IMR-90 (cell line): ENCODE data around the gene SEMA5A. TPM values are rescaled to one million over a fixed set of nuclear protein-coding genes. Genes with fewer than 3 reads are reported as not detected.
A peak's percentile ranks its signal among the peaks of the same experiment; 100 is the strongest.

Source experiments
- ATAC-seq: fragments of 200-7000 bp; cut with Tn5 transposase; 2 replicates; pipeline ENCODE4 v1.9.1; 2020; ENCODE audit warnings: low read depth, mild to moderate bottlenecking, moderate library complexity
- BruUV-seq: library from RNA; stranded (reverse); fragments of 400-500 nt; replicated peaks from 2 replicates; lab custom pipeline; 2021; lab: Mats Ljungman, UMichigan
- CTCF ChIA-PET: fragments of 300-600 bp; formaldehyde crosslinking; extraction: SDS; loops from one replicate; lab custom pipeline; 2021; ENCODE audit warnings: antibody characterized with exemption; lab: Yijun Ruan, JAX
- POLR2A ChIA-PET: fragments of 300-600 bp; sonication (Branson Sonifier 250); formaldehyde crosslinking; loops from one replicate; lab custom pipeline; 2022; ENCODE audit warnings: antibody characterized with exemption; ENCODE audit not compliant: unreplicated experiment; lab: Charles Lee
- DNase-seq: peaks from one replicate; pipeline ENCODE4 v3.0.0; 2013
- H2AFZ ChIP-seq: replicated peaks from 2 replicates; pipeline ENCODE3; 2013; ENCODE audit warnings: low read length, mild to moderate bottlenecking; ENCODE audit not compliant: poor library complexity
- H2AK5ac ChIP-seq: 2 replicates; pipeline ENCODE4 v1.6.1; 2013; ENCODE audit warnings: low read depth, low read length, inconsistent platforms
- H2AK9ac ChIP-seq: replicated peaks from 2 replicates; pipeline ENCODE3; 2013; ENCODE audit warnings: mild to moderate bottlenecking, low read depth, low read length, moderate library complexity; ENCODE audit not compliant: poor library complexity
- H2BK120ac ChIP-seq: 2 replicates; pipeline ENCODE4 v1.6.1; 2013; ENCODE audit warnings: low read depth, low read length, inconsistent platforms
- H2BK15ac ChIP-seq: 3 replicates; pipeline ENCODE4 v1.6.1; 2013; ENCODE audit warnings: low read depth, low read length, inconsistent platforms
- H2BK20ac ChIP-seq: 2 replicates; pipeline ENCODE4 v1.6.1; 2013; ENCODE audit warnings: low read depth, mild to moderate bottlenecking, inconsistent platforms, low read length, moderate library complexity
- H2BK5ac ChIP-seq: 2 replicates; pipeline ENCODE4 v1.6.1; 2013; ENCODE audit warnings: mild to moderate bottlenecking, low read depth, low read length, inconsistent platforms; ENCODE audit not compliant: poor library complexity, severe bottlenecking
- H3K14ac ChIP-seq: replicated peaks from 2 replicates; pipeline ENCODE4 v1.6.1; 2013; ENCODE audit warnings: low read depth, low read length, inconsistent platforms
- H3K18ac ChIP-seq: 2 replicates; pipeline ENCODE4 v1.6.1; 2013; ENCODE audit warnings: low read depth, low read length, control low read depth
- H3K23ac ChIP-seq: 2 replicates; pipeline ENCODE4 v1.6.1; 2013; ENCODE audit warnings: low read depth, low read length, inconsistent platforms
- H3K27ac ChIP-seq: 2 replicates; pipeline ENCODE4 v1.5.1; 2013; ENCODE audit warnings: mild to moderate bottlenecking, control low read depth, low read length; ENCODE audit not compliant: insufficient read depth
- H3K27me3 ChIP-seq: 2 replicates; pipeline ENCODE4 v1.6.1; 2013; ENCODE audit warnings: low read length; ENCODE audit not compliant: control insufficient read depth, insufficient read depth
- H3K36me3 ChIP-seq: 2 replicates; pipeline ENCODE4 v1.6.1; 2013; ENCODE audit warnings: low read length, mixed read lengths; ENCODE audit not compliant: control insufficient read depth, insufficient read depth
- H3K4ac ChIP-seq: 2 replicates; pipeline ENCODE4 v1.6.1; 2013; ENCODE audit warnings: low read depth, low read length, inconsistent platforms
- H3K4me1 ChIP-seq: 2 replicates; pipeline ENCODE4 v1.6.1; 2013; ENCODE audit warnings: low read length, mixed read lengths; ENCODE audit not compliant: control insufficient read depth, insufficient read depth
- H3K4me2 ChIP-seq: 2 replicates; pipeline ENCODE4 v1.6.1; 2013; ENCODE audit warnings: low read depth, mild to moderate bottlenecking, control low read depth, low read length, moderate library complexity
- H3K4me3 ChIP-seq: 2 replicates; pipeline ENCODE4 v1.5.1; 2013; ENCODE audit warnings: low read depth, mild to moderate bottlenecking, control low read depth, low read length, moderate library complexity; ENCODE audit not compliant: insufficient read depth
- H3K56ac ChIP-seq: 2 replicates; pipeline ENCODE4 v1.6.1; 2013; ENCODE audit warnings: low read length, inconsistent platforms; ENCODE audit not compliant: insufficient read depth; ENCODE audit errors: extremely low read depth
- H3K79me1 ChIP-seq, 2 experiments: 2 replicates each; pipeline ENCODE4 v1.6.1; 2013; ENCODE audit warnings: low read length in 2 of 2, inconsistent platforms in 1 of 2, low read depth in 1 of 2
- H3K9ac ChIP-seq: 2 replicates; pipeline ENCODE4 v1.6.1; 2013; ENCODE audit warnings: low read depth, low read length, control low read depth
- H3K9me1 ChIP-seq: 2 replicates; pipeline ENCODE4 v1.6.1; 2013; ENCODE audit warnings: low read length, inconsistent platforms; ENCODE audit not compliant: insufficient read depth
- H3K9me3 ChIP-seq: 2 replicates; pipeline ENCODE4 v1.6.1; 2013; ENCODE audit warnings: low read length; ENCODE audit not compliant: control insufficient read depth, insufficient read depth
- H4K20me1 ChIP-seq: 2 replicates; pipeline ENCODE4 v1.6.1; 2013; ENCODE audit warnings: low read length, inconsistent platforms; ENCODE audit not compliant: insufficient read depth
- H4K5ac ChIP-seq: 2 replicates; pipeline ENCODE4 v1.6.1; 2013; ENCODE audit warnings: mild to moderate bottlenecking, low read depth, low read length, control low read depth
- H4K8ac ChIP-seq, 2 experiments: 2 replicates each; pipeline ENCODE4 v1.6.1; 2013; ENCODE audit warnings: low read depth in 2 of 2, low read length in 2 of 2, control low read depth in 1 of 2, inconsistent platforms in 1 of 2
- H4K91ac ChIP-seq: 2 replicates; pipeline ENCODE4 v1.6.1; 2013; ENCODE audit warnings: low read depth, low read length, inconsistent platforms; ENCODE audit not compliant: insufficient read depth
- MXI1 ChIP-seq: IDR thresholded peaks from 2 replicates; pipeline ENCODE4 v1.6.1; 2012; ENCODE audit warnings: low read depth, mild to moderate bottlenecking, low read length, moderate library complexity, borderline replicate concordance
- NFE2L2 ChIP-seq: fragments of 150-350 bp; IDR thresholded peaks from 2 replicates; pipeline ENCODE4 v1.6.1; 2016; ENCODE audit warnings: low read depth, mild to moderate bottlenecking, low read length
- SMC3 ChIP-seq: fragments of 150-350 bp; IDR thresholded peaks from 2 replicates; pipeline ENCODE4 v1.6.1; 2016; ENCODE audit warnings: low read depth, mild to moderate bottlenecking, antibody characterized with exemption, low read length, moderate library complexity
- whole genome bisulfite sequencing, 2 experiments: methylation state at CpG; one replicate each; pipeline versions ENCODE4 v1.1.5 to v1.1.7; 2013; ENCODE audit warnings: missing lambda C conversion rate in 2 of 2; ENCODE audit not compliant: insufficient read length in 1 of 2; ENCODE audit errors: extremely low coverage in 2 of 2; 5-methylcytosine and 5-hydroxymethylcytosine counted together
- dilution Hi-C: fragments of 300-500 bp; cut with HindIII; formaldehyde crosslinking; loops from one replicate; pipeline ENCODE4 v1.14.3; 2018; ENCODE audit warnings: low sequenced_read_pairs; ENCODE audit not compliant: unreplicated experiment
- in situ Hi-C: fragments of 300-500 bp; cut with MboI; formaldehyde crosslinking; loops from 3 replicates; pipeline ENCODE4 v1.14.3; 2019; ENCODE audit warnings: low sequenced_read_pairs, inconsistent platforms, mixed read lengths
- intact Hi-C: fragments of 100-400 bp; cut with micrococcal nuclease; formaldehyde crosslinking; loops from 2 replicates; pipeline ENCODE4 v1.10.0; 2022
- polyA plus RNA-seq, 3 experiments: library from polyadenylated mRNA; depleted of rRNA; stranded (reverse); fragments of >200 nt; gene quantifications; 2 replicates each; pipeline ENCODE4 v1.2.3, GENCODE V29; 2012; ENCODE audit warnings: low replicate concordance in 1 of 3
- total RNA-seq: library from RNA; depleted of rRNA; stranded (reverse); fragments of >200 nt; gene quantifications from 2 replicates; pipeline ENCODE4 v1.2.3, GENCODE V29; 2012

Gene SEMA5A
- total and polyA plus RNA-seq, 2 of the 4 experiments (the other 2 are of a cell fraction), result 8.2 to 9.9 TPM

GRCh38 chr5:9473624-9474023 lies 72.3 kb downstream of the SEMA5A start:
- no TSS peak for BruUV-seq
- TF ChIP-seq MXI1, result 0 out of 2 replicates have a peak, but pooled peaks have one; percentile 24
- no peak for TF ChIP-seq NFE2L2
- no peak for TF ChIP-seq SMC3
- Histone ChIP-seq H3K4me3 (no peak overlapping the region), H3K9me3 (peaks cover 10% of the 10 kb centered on the region), H3K4me1 (no peaks in the 10 kb centered on the region), H4K5ac (no peak overlapping the region), H3K4ac (no peak overlapping the region), H3K9me1 (peaks cover 8% of the 10 kb centered on the region), H3K14ac (no peak overlapping the region), H4K91ac (no peak overlapping the region), H3K9ac (no peak overlapping the region), H3K36me3 (no peaks in the 10 kb centered on the region), H3K56ac (no peak overlapping the region), H2BK15ac (no peak overlapping the region; the same call in 2 of the 3 replicates), H3K27ac (no peak overlapping the region), H4K20me1 (peaks cover 9% of the 10 kb centered on the region; the same call in 1 of the 2 replicates), H4K8ac (no peak overlapping the region), H2BK20ac (no peak overlapping the region), H2BK120ac (no peak overlapping the region), H2AK5ac (0 out of 2 replicates have a peak overlapping the region, but pooled peaks have one; percentile 15), H3K4me2 (no peak overlapping the region), H2BK5ac (no peak overlapping the region), H2AFZ (no peak overlapping the region), H2AK9ac (no peak overlapping the region), H3K23ac (no peak overlapping the region), H3K27me3 (no peaks in the 10 kb centered on the region), H3K79me1 (peaks cover 5 to 55% of the 10 kb centered on the region in 2 experiments; a peak in 3 of 4 replicates), H3K18ac (no peak overlapping the region)
- in situ Hi-C loops, result no loop called here
- 100% methylated on average over 2 of the region's 2 CpGs; no CpG with 5 or more reads in 1 of the 2 experiments for WGBS, 2 experiments
- POLR2A ChIA-PET, result no interaction called here
- CTCF ChIA-PET, result interaction anchor here (0.6 to 0.7 kb wide), 2 partner anchors 61 to 104 kb away, joined by 3 read pairs; no protein-coding TSS in a partner anchor
- dilution Hi-C loops, result no loop called here
- DNase-seq, result peak; percentile 17
- intact Hi-C loops, result no loop called here
- peak; percentile 29; the same call in 1 of the 2 replicates for ATAC-seq
